Panc1 (cell line): Measurements from ENCODE around the gene SESN2.

ENCODE experiments used
- CTCF ChIP-seq: fragments of 450-650 bp; IDR thresholded peaks from 2 replicates; pipeline ENCODE4 v1.5.1; 2017; ENCODE audit warnings: mild to moderate bottlenecking
- POLR2AphosphoS5 ChIP-seq: IDR thresholded peaks from 2 replicates; pipeline ENCODE4 v1.6.1; 2012; ENCODE audit warnings: mild to moderate bottlenecking, low read depth, low read length, moderate library complexity

- TF ChIP-seq CTCF (no peak), POLR2AphosphoS5 (no peak)
Observed at GRCh38 chr1:28280501-28280900, 21.2 kb downstream of the SESN2 start.
